EL (cell line): ENCODE results near the gene BMP7.
A peak's percentile ranks its signal among the peaks of the same experiment; 100 is the strongest.

Experiments used
- DNase-seq: peaks from one replicate; pipeline ENCODE4 v3.0.0-alpha.2; 2016

The BMP7 gene

DNA sequence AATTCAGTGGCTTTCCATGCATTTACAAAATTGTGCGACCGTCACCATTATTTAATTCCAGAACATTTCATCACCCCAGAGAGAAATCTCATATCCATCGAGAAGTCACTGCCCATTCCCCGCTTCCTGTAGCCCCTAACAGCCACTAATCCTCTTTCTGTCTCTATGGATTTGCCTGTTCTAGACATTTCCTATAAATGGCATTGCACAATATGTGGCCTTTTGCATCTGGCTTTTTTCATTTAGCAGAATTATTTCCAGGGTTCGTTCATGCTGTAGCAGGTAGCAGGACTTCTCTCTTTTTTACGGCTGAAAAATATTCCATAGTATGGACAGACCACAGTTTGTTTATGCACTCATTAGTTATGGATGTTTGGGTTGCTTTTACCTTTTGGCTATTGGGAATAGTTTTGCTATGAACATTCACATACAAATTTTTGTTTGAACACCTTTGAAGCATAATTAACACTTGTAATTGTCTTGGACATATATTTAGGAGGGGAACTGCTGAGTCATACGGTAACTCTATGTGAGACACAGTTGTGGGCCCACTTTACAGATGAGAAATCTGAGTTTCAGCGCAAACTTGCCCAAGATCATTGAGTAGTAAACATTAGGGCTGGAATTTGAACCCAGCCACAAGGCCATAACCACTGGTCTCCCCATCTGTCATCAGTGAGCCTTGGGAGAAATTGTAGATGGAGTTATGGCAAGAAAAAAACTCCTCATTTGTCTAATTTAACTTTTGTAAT lies 126.9 kb downstream of the BMP7 start:
- DNase-seq = no peak

DNA sequence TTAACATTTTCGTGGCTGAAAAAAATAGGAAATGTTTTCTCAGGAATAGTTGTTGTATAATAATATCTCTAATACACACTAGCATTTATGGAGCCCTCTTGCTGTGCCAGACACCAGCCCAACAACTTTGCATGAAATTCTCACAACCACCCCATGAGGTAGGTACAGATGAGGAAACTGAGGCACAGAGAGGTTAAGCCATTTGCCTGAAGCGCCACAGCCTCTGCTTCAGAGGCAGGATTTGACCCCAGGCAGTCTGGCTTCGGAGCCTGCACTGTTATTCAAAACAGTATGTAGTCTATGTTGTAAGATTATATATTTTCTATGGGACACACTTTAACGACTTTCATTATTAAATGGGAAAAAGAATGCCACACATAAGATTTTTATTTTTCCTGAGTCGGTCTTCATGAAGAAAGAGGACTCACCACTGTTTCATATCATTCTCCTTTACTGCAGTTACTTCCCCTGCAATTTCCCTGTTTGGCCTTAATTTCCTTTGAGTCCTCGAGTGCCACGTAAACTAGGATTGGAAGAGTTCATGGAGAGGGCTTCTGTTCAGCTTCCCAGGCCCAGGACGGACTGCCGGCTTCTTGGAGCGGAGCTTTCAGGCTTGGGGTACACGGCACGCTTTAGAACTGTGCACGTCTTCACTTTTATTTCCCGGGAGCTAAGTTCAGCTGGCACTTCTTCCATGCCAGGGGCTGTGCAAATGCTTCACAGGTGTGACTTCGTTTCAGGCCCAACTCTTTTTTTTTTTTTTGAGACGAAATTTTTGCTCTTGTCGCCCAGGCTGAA lies 128.0 kb downstream of the BMP7 start:
- no peak for DNase-seq

DNA sequence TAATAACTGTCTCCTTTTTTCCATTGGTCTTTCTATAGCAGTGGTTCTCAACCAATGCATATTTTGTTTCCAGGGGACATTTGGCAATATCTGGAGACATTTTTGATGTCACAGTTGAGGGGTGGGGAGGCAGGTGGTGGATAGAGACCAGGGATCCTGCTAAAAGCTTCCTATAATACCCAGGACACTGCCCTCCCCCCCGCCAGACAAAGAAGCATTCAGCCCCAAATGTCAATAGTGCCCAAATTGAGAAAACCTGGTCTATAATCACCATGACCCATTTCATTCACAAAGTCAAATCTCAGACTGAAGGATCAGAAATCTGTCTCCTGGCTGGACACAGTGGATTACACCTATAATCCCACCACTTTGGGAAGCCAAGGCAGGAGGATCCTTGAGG lies 128.8 kb downstream of the BMP7 start:
- no peak for DNase-seq

DNA sequence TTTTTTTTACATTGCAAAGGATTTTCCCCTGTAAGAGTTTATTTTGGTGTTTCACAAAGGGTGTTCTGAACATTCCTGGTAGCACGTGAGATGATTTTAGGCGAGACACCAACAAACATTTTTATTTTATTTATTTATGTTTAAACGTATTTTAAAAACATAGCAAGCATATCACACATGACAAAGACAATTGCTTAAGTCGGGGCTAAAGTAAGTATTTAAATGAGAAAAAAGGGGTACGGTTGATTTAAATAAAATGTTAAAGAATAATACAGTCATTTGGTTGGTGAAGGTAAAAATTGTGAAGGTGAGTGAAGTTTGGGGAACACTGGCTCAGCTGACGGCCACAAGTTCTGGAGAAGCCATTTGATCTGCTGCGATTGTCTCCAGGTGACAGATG lies 129.7 kb downstream of the BMP7 start:
- DNase-seq = no peak

DNA sequence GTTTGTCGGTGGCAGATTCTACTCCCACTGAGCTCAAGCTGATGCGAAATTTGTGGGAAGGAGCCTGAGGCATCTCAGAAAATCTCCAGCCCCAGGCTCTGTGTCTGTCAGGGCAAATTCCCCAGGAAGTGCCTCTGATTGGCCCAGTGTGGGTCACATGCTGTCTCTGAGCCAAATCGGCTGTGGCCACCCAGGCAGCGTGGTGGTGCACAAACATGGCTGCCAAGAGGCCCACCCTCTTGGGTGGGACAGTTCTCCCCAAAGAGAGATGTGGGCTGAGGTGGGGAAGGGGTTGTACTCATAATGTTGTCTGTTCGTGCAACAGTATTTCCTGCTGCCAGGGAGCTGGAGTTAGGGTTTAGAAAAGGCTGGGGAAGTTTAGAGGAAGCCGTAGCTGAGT lies 130.6 kb downstream of the BMP7 start:
- no peak for DNase-seq

DNA sequence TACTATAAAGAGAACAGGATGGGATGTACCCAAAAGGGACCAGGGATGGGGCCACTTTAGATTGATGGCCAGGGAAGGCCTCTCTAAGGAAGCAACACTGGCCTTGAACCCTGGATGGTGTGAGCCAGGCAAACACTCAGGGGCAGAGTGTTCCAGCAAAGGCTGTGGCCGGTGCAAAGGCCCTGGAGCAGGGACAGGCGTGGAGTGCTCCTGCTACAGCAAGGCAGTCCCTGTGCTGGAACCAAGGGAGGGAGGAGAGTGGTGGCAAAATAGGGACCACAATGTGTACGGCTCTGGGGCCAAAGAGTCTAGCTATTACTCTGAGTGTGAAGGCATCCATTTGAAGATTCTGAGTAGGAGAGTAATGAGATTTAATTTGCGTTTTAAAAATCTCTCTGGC lies 131.6 kb downstream of the BMP7 start:
- DNase-seq = no peak

DNA sequence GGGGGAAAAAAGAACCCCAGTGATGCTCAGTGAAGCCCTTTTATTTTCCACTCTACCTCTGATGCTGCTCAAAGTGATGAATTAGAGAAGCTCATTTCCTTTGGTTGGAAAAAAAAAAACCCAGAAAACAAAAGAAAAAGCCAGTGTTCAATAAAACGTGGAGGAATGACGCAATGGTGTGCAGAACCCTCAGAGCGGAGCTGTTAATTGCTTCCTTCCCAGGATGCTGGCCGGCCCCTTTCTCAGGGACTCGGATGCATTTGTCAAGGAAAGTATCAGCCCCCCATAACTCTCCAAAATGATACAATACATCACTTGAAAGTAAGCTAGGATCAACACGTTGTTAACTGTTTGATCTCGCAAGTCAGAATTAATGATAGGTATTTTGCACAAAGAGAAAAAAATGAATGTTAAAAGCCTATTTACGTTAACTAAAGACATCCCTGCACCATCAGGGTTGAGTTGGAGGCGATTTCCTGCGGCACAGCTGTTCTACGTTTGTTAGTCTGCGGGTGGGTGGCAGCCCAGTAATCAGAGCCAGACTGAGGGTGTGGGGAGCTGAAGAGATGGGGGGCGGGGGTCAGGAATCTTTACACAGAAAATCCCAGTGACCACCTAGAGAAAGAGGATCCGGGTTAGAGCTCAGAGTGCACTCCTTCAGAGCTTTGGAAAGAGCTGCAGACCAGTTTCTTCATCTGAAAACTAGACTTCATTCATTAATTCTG lies 132.4 kb downstream of the BMP7 start:
- DNase-seq = peak; percentile 5

DNA sequence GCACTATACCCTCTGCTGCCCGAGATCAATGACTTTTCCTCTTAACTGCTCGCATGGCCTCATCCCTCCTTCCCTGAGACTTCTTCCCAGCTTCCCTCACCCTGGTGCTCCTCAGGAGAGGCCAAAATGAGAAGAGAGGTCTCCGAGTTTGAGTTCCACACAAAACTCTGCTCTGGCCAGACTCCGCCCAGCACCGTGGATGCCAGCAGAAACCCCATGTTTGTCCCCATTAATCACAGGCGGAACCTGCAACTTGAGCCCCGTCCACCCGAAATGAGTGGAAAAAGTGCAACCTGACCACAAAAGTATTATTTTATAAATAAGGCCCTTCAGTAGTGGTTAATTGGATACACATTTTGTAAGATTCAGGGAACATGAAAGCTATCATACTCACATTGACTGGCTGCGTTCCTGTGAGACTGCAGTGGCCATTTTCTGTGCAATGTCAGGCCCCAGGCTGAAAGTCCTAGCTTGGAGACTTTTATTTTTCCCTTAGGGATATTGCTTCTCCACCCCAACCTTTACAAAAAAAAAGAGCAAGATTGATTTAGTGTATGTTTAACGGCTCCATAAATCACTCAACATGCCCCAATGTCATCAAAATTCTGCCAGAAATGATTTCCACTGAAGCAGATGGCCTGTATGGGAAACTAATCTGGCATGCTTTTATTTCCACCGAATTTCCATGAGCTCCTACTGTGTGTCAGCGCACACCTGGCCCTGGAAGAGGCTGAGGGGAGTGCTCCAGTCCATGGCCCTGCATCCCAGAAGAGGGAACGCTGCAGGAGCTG lies 134.6 kb downstream of the BMP7 start:
- DNase-seq = no peak

DNA sequence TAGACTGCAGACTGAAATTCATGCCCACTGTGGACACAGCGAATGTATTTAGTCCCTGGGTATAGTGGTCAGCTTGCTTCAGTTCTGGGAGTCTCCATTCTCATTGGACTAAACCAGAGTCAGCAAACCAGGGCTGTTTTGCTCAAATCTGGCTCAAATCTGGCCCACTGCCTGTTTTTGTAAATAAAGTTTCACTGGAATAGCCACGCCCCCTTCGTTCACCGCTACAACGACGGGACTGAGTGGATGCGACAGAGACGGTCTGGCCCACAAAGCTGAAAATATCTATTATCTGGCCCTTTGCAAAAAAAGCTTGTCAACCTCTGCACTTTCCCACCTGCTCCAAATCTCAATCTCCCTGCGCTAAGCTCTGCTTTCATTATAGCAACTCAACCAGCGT lies 135.4 kb downstream of the BMP7 start:
- DNase-seq = no peak

DNA sequence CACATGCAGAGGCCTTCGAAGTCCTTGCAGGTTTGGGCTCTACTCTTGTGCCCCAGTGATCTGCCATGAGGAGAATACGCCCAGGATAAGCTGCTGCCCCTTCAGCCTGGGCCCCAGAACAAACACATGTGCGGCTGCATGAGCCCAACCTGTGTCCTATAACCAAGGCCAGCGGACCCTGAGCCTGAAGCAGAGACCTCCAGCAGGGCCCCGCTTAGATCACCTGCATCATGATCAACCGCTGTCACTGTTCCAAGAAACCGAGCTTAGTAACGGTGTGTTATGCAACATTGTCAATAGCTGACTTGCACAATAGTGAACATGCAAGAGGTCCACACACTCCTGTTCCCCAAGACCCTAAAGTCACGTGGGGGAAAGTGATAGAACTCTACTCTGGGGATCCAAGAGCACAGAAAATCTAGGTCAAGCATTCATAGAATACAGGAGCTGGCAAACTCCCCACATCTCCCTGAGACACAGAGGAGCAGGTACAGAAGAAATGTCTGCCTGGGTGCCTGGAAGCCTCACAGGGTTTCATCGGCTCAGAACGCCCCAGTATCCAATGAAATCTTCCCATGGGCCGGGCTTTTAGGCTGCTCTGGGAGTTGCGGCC lies 136.2 kb downstream of the BMP7 start:
- no peak for DNase-seq

DNA sequence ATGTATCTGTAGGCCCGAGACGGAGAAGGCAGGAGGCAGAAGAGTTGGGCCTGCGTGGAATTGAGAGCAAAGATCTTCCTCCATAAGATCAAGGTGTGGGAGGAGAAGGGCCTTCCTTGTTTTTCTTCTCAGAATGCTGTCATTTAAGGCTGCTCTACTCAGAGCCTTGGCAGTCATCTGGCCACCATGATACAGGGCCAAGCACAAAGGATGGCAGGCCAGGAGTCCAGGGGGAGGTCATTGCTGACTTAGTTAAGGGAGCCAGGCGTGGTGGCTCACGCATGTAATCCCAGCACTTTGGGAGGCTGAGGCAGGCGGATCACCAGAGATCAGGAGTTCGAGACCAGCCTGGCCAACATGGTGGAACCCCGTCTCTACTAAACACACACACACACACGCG lies 137.1 kb downstream of the BMP7 start:
- DNase-seq = no peak

DNA sequence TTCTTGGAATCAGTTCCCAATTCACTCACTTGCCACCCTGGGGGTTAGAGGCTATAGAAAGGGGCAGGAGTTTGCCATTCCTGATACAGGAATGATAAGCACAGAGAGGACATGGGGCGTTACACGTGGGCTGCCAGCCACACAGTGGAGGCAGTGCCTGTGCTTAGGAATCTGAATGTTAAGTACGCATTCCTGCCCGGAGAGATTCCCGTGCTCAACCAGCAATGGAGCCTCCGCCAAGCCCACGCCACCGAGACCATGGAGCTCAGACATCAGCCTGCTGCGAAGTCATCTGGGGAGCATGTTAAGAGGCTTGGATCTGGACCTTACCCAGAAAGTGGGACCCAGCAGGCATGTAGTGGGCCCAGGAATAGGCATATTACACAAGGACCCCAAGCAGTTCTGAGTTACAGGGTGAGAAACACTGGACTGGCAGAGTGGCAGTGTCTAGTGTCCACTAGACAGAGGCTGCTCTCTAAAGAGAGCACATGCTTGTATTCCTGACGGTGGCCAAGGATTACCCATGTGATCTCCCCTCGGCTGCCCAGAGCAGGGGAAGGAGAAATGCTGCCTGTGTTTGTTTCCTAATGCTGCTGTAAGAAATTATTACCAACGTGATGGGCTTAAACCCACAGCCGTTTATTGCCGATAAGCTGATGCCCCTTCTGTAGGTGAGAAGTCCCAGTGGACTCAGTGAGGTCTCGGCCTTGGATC lies 138.2 kb downstream of the BMP7 start:
- no peak for DNase-seq

DNA sequence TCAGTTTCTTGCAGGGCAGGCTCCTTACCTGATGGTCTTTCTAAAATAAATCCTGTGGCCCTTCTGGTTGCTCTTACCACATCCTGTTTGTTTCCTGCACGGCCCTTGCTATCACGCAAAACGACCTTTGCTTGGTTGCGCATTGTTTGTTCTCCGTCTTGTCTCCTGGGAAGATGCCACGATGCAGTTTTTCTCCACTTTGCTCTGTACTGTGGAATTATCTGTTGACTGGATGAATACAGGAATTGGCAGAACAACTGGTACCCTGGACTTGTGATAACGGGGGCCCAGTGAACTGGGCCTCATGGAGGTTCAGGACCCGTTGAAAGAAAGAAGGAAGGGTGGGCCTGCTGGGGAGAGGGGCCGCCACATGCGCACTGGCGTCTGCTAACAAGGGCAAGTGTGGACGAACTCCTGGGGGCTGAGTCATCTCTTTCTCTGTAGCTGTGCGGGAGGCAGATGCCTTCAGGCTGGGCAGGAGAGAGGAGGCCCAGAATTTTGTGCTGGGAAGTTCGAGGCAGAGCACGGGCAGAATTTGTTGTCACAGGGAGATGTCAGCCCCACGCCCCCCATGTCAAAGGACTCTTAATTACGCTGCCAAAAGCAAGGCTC lies 139.9 kb downstream of the BMP7 start:
- peak; percentile 21 for DNase-seq

DNA sequence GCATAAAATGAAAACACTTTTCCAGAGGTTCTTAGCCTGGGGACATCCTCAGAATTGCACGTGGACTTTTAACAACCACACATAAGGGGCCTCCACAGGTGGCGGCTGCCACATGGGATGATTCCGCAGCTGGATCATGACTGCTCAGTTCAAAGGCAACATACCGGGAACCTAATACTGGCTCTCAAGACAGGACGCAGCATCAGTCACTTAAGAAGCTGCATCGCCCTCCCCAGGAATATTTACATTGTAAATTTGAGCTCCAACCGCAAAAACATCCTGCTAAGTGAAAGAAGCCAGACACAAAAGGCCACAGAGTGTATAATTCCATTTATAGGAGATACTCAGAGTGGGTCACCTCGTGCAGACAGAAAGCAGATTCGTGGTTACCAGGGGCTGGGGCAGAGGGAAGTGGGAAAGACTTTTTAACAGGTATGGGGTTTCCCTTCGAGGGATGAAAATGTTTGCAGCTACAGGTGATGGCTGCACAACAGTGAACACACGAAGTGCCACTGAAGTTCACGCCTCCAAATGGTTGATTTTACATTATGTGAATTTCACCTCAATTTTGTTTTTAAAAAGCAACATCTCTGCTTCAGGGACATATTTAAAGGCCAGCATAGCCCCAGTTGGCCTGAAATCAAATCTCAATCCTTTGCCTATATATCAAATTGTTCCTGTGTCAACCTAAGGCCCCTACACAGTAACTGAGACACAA lies 141.5 kb downstream of the BMP7 start:
- no peak for DNase-seq

DNA sequence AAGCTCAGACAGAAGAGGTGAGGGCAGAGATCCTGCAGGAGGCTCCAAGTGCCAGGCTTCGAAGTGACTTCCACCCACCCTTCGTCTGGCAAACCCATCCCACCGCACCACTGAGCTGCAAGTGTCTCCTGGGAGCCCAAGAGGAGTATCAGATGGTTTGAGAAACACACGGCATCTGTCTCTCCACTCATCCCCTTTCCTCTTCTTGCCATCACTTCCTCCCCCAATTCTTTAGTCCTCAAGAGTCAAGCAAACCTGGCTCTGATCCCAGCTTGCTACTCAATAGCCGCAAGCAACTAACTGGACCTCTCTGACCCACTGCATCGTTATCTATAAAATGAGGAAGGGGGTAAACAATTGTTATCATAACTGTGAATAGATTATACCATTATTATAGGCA lies 142.1 kb downstream of the BMP7 start:
- DNase-seq = no peak

DNA sequence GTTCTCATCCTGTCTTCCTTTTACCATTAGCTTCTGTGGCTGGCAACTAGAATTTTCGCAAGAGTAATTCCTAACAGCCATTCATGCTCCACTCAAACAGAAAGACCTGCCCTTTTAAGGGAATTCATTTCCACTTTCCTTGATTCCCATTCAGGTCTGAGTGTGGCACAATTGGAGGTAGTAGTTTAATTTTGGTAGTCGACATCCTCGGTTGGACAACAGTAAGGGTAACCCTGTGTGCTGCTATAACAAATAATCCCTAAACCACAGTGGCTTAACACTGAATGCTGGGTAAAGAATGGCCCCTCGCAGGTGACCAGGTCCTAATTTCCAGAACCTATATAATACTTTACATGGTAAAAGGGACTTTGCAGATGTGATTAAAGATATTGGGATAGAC lies 142.9 kb downstream of the BMP7 start:
- no peak for DNase-seq

DNA sequence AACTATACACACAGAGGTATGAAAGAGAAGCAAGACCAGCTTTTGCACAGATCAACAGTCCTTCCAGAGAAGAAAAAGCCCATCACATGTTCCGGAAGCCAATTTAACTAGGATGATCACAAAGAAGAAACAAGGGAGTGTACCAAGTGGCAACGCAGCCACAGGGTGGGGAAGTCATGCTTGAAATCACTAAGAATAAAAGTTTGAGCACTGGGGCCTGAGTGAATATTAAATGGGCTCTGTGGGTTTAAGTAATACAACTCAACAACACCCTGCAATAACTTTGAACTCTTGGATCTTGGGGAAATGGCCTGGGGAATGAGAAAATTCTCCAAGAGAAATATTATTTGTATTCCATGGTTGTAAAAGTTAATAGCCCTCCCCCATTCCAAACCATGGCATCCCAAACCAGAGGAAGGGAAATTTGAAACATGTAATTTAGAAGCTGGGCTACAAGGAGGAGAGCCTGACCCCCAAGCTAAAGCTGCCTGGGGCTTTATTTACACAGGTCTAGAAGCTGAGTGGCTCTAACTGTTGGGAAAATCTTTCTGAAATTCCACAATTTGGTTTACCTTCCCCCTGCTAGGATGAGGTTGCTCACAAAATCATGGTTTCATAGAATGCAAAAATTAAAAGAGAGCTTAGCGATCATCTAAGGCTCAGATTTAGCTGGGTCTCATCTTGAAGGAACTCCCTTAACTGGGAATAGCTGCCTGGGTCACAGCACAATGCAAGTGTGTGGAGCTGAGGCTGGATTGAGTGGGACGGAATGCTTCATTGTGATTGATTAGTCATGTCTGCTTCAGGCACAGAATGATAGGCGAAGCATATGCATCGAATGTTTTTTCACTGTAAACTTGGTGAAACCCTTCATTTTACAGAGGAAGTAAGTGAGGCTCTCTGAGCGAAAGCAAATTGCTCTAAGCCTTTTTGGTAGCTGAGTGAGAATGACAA lies 143.6 kb downstream of the BMP7 start:
- no peak for DNase-seq

DNA sequence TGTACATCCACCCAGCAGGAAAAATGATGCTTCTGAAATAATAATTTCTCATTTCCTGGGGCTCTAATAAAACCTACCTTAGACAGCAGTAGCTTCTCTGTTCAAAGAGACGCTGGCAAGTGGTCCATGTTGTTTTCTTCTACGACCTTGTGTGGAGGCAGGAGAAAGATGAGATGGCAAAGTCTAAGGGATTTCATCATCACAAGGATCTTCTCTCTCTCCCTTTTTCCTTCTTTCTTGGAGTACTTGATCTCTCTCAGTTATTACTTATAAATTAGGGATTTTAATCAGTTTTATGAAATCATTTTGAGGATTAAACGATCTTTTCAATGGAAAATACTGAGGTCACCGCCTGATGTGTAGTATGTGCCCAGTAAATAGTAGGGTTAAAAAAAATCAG lies 147.5 kb downstream of the BMP7 start:
- no peak for DNase-seq
